H1 (cell line): ENCODE results near the gene ACAD10. TPM values are rescaled to one million over a fixed set of nuclear protein-coding genes. Genes with fewer than 3 reads are reported as not detected.
"Not testable (repeated sequence)": the region's sequence is repeated elsewhere in the genome, so short reads cannot be mapped to it uniquely, and the experiment has no call there.

Experiments used
- CTCF ChIA-PET: fragments of 300-600 bp; sonication (Branson Sonifier 250); formaldehyde crosslinking; loops from one replicate; lab custom pipeline; 2021; ENCODE audit not compliant: partially characterized antibody; lab: Charles Lee
- POLR2A ChIA-PET: fragments of 300-600 bp; sonication (Branson Sonifier 250); formaldehyde crosslinking; loops from one replicate; lab custom pipeline; 2021; ENCODE audit warnings: inconsistent platforms; ENCODE audit not compliant: partially characterized antibody; lab: Charles Lee
- DNase-seq, 2 experiments: peaks; one replicate each; pipeline versions ENCODE4 v3.0.0 to v3.0.0-alpha.2; 2010 to 2022; ENCODE audit warnings: low spot score in 2 of 2, low read depth in 1 of 2, mixed read lengths in 1 of 2
- FAIRE-seq: peaks from 2 replicates; lab custom pipeline; 2011; peaks lifted over from hg19 to GRCh38; lab: Jason Lieb, UNC
- H2AFZ ChIP-seq: 2 replicates; pipeline ENCODE4 v1.8.1; 2012; ENCODE audit warnings: low read length, inconsistent platforms
- H2AK5ac ChIP-seq: 2 replicates; pipeline ENCODE4 v1.6.1; 2013; ENCODE audit warnings: low read depth, low read length
- H2BK120ac ChIP-seq: replicated peaks from 2 replicates; pipeline ENCODE3; 2013; ENCODE audit warnings: low read depth, low read length, inconsistent platforms
- H2BK12ac ChIP-seq: 2 replicates; pipeline ENCODE4 v1.6.1; 2013; ENCODE audit warnings: low read depth, low read length
- H2BK15ac ChIP-seq: 2 replicates; pipeline ENCODE4 v1.6.1; 2013; ENCODE audit warnings: low read length
- H2BK20ac ChIP-seq: 2 replicates; pipeline ENCODE4 v1.6.1; 2013; ENCODE audit warnings: low read length
- H2BK5ac ChIP-seq: 2 replicates; pipeline ENCODE4 v1.6.1; 2013; ENCODE audit warnings: low read depth, low read length
- H3K14ac ChIP-seq: 2 replicates; pipeline ENCODE4 v1.6.1; 2013; ENCODE audit warnings: inconsistent platforms; ENCODE audit not compliant: insufficient read length
- H3K18ac ChIP-seq: 2 replicates; pipeline ENCODE4 v1.6.1; 2013; ENCODE audit warnings: low read length; ENCODE audit errors: extremely low read depth
- H3K23ac ChIP-seq: 2 replicates; pipeline ENCODE4 v1.6.1; 2013; ENCODE audit warnings: inconsistent platforms; ENCODE audit not compliant: insufficient read length
- H3K23me2 ChIP-seq: 2 replicates; pipeline ENCODE4 v1.6.1; 2013; ENCODE audit warnings: low read depth, low read length
- H3K27ac ChIP-seq: 2 replicates; pipeline ENCODE4 v1.6.1; 2011; ENCODE audit warnings: low read depth, low read length, inconsistent platforms
- H3K27me3 ChIP-seq, 4 experiments: replicated peaks in 1 of 4; 1 replicate in 1 of 4; 2 replicates in 3 of 4; pipeline versions ENCODE4 v1.6.1 to v1.8.1; 2011 to 2013; ENCODE audit warnings: low read length in 3 of 4, mild to moderate bottlenecking in 3 of 4, inconsistent platforms in 2 of 4, mixed read lengths in 2 of 4, moderate library complexity in 1 of 4; ENCODE audit not compliant: control insufficient read depth in 3 of 4, insufficient read depth in 3 of 4; ENCODE audit errors: extremely low read depth in 1 of 4
- H3K36me3 ChIP-seq, 4 experiments: 2 replicates each; pipeline versions ENCODE4 v1.6.1 to v1.8.1; 2011 to 2013; ENCODE audit warnings: mild to moderate bottlenecking in 4 of 4, low read length in 3 of 4, moderate library complexity in 2 of 4, control low read depth in 1 of 4, inconsistent platforms in 1 of 4; ENCODE audit not compliant: insufficient read depth in 4 of 4, control insufficient read depth in 2 of 4
- H3K4ac ChIP-seq: replicated peaks from 2 replicates; pipeline ENCODE3; 2013; ENCODE audit warnings: low read length, low read depth, mixed read lengths, inconsistent platforms; ENCODE audit not compliant: insufficient read length
- H3K4me1 ChIP-seq, 4 experiments: replicated peaks in 1 of 4; 1 replicate in 1 of 4; 2 replicates in 3 of 4; pipeline versions ENCODE4 v1.6.1 to v1.8.1; 2011 to 2013; ENCODE audit warnings: low read length in 3 of 4, inconsistent platforms in 2 of 4, mixed read lengths in 1 of 4; ENCODE audit not compliant: insufficient read depth in 4 of 4, control insufficient read depth in 3 of 4
- H3K4me2 ChIP-seq, 2 experiments: 2 replicates each; pipeline versions ENCODE4 v1.6.1 to v1.8.1; 2011 to 2013; ENCODE audit warnings: low read depth in 2 of 2, low read length in 2 of 2, control low read depth in 1 of 2, inconsistent platforms in 1 of 2, mild to moderate bottlenecking in 1 of 2; ENCODE audit not compliant: insufficient read depth in 1 of 2
- H3K4me3 ChIP-seq, 4 experiments: fragments of 200-600, 300-600 bp in 1 of 4; sonication (generic), shearing (Covaris generic), sonication (Bioruptor Twin) in 1 of 4; 2 replicates each; pipeline versions ENCODE4 v1.5.1 to v1.8.1; 2011 to 2016; ENCODE audit warnings: low read length in 4 of 4, low read depth in 3 of 4, control low read depth in 2 of 4, inconsistent platforms in 2 of 4, mild to moderate bottlenecking in 2 of 4, mixed read lengths in 1 of 4, moderate library complexity in 1 of 4; ENCODE audit not compliant: insufficient read depth in 2 of 4; ENCODE audit errors: extremely low read depth in 1 of 4
- H3K56ac ChIP-seq: replicated peaks from 2 replicates; pipeline ENCODE3; 2013; ENCODE audit warnings: low read depth, mild to moderate bottlenecking, mixed read lengths, low read length, inconsistent platforms; ENCODE audit not compliant: insufficient read length
- H3K79me1 ChIP-seq: 2 replicates; pipeline ENCODE4 v1.6.1; 2013; ENCODE audit warnings: low read depth, low read length, control low read depth
- H3K79me2 ChIP-seq, 2 experiments: 2 replicates each; pipeline versions ENCODE4 v1.6.1 to v1.8.1; 2012 to 2013; ENCODE audit warnings: low read length in 2 of 2, mild to moderate bottlenecking in 2 of 2, inconsistent platforms in 1 of 2; ENCODE audit not compliant: insufficient read depth in 2 of 2, control insufficient read depth in 1 of 2
- H3K9ac ChIP-seq, 4 experiments: replicated peaks in 1 of 4; 1 replicate in 1 of 4; 2 replicates in 3 of 4; pipeline versions ENCODE4 v1.6.1 to v1.8.1; 2011 to 2013; ENCODE audit warnings: low read depth in 3 of 4, low read length in 3 of 4, control low read depth in 2 of 4, mild to moderate bottlenecking in 2 of 4, moderate library complexity in 2 of 4, inconsistent platforms in 1 of 4; ENCODE audit errors: extremely low read depth in 1 of 4
- H3K9me3 ChIP-seq, 2 experiments: 2 replicates each; pipeline versions ENCODE4 v1.6.1 to v1.8.1; 2012 to 2013; ENCODE audit warnings: mild to moderate bottlenecking in 2 of 2, moderate library complexity in 2 of 2, control low read depth in 1 of 2, inconsistent platforms in 1 of 2, low read depth in 1 of 2, low read length in 1 of 2, mixed read lengths in 1 of 2; ENCODE audit not compliant: insufficient read depth in 2 of 2
- H4K20me1 ChIP-seq, 2 experiments: replicated peaks in 1 of 2; 2 replicates each; pipeline versions ENCODE3 to v1.8.1; 2011 to 2013; ENCODE audit warnings: inconsistent platforms in 2 of 2, low read length in 2 of 2, mild to moderate bottlenecking in 1 of 2; ENCODE audit not compliant: insufficient read depth in 2 of 2, control insufficient read depth in 1 of 2
- H4K5ac ChIP-seq: 2 replicates; pipeline ENCODE4 v1.6.1; 2013; ENCODE audit warnings: low read length, low read depth, mixed read lengths, inconsistent platforms; ENCODE audit not compliant: insufficient read length
- H4K8ac ChIP-seq: 2 replicates; pipeline ENCODE4 v1.8.0; 2013; ENCODE audit warnings: mild to moderate bottlenecking, moderate library complexity, low read length, inconsistent platforms; ENCODE audit not compliant: insufficient read depth; ENCODE audit errors: extremely low read depth
- H4K91ac ChIP-seq: replicated peaks from 2 replicates; pipeline ENCODE3; 2013; ENCODE audit warnings: low read length, mixed read lengths, inconsistent platforms; ENCODE audit not compliant: insufficient read length
- EZH2 ChIP-seq: fragments of 200-600 bp; sonication (generic); IDR thresholded peaks from 2 replicates; pipeline ENCODE4 v1.7.1; 2012; ENCODE audit warnings: low read depth, mild to moderate bottlenecking, moderate library complexity, low read length, inconsistent platforms; ENCODE audit not compliant: severe bottlenecking
- MAFK ChIP-seq: IDR thresholded peaks from 2 replicates; pipeline ENCODE4 v1.6.1; 2012; ENCODE audit warnings: low read depth, mild to moderate bottlenecking, improper control_type of control experiment, low read length
- NRF1 ChIP-seq: IDR thresholded peaks from 2 replicates; pipeline ENCODE4 v1.6.1; 2011; ENCODE audit warnings: mild to moderate bottlenecking, low read depth, low read length, improper control_type of control experiment
- POLR2A ChIP-seq, 2 experiments: IDR thresholded peaks; 1 replicate in 1 of 2; 2 replicates in 1 of 2; pipeline ENCODE4 v1.6.1; 2011; ENCODE audit warnings: low read depth in 2 of 2, low read length in 2 of 2, mild to moderate bottlenecking in 2 of 2; ENCODE audit errors: control extremely low read depth in 1 of 2
- RXRA ChIP-seq: IDR thresholded peaks from 2 replicates; pipeline ENCODE4 v1.6.1; 2011; ENCODE audit warnings: low read depth, mild to moderate bottlenecking, low read length, moderate library complexity; ENCODE audit not compliant: insufficient read depth
- TAF1 ChIP-seq: IDR thresholded peaks from 2 replicates; pipeline ENCODE4 v1.6.1; 2011; ENCODE audit warnings: mild to moderate bottlenecking, low read depth, low read length
- YY1 ChIP-seq: IDR thresholded peaks from 2 replicates; pipeline ENCODE4 v1.6.1; 2011; ENCODE audit warnings: low read depth, mild to moderate bottlenecking, low read length
- WGBS, 2 experiments: shearing (Covaris generic) in 1 of 2; methylation state at CpG; one replicate each; pipeline versions ENCODE4 v1.1.6 to v1.1.7; 2013 to 2015; ENCODE audit warnings: low lambda C conversion rate in 2 of 2, mixed read lengths in 2 of 2, inconsistent platforms in 1 of 2, low coverage in 1 of 2, missing lambda C conversion rate in 1 of 2; ENCODE audit not compliant: insufficient replicate concordance in 2 of 2, insufficient coverage in 1 of 2, insufficient read length in 1 of 2; ENCODE audit errors: extremely low coverage in 1 of 2, missing lambda C conversion rate in 1 of 2; 5-methylcytosine and 5-hydroxymethylcytosine counted together
- polyA plus RNA-seq, 7 experiments: library from polyadenylated mRNA; depleted of rRNA in 3 of 7; stranded (reverse) in 5 of 7; unstranded in 2 of 7; fragments of >200 nt in 5 of 7; fragments of 200-250 nt in 2 of 7; gene quantifications; 1 replicate in 5 of 7; 2 replicates in 1 of 7; 4 replicates in 1 of 7; pipeline versions ENCODE4 v1.2.1 to v1.2.3, GENCODE V29; 2011 to 2013; ENCODE audit warnings: missing spikeins in 2 of 7, mixed read lengths in 2 of 7
- total RNA-seq: library from RNA; stranded (reverse); fragmentation: NEBNext Ultra II Directional; extraction: Animal tissue kit (Norgen Biotek cat#: 25700); gene quantifications from 2 replicates; pipeline ENCODE4 v1.2.1, GENCODE V29; 2021

ACAD10 gene
- total and polyA plus RNA-seq, 2 of the 8 experiments (the other 6 are each of a cell fraction or from before 2014, with no cell fraction given) = 17.3 to 23.3 TPM

GRCh38 chr12:111650912-111651311 is 34.9 kb upstream of the ACAD10 start (continued):
- TF ChIP-seq YY1 (no peak), POLR2A (IDR thresholded peaks at IDR 0.05; ENCODE audit: control extremely low read depth in 1 of 2, low read depth in 2 of 2, low read length in 2 of 2) (no peak), EZH2 (no peak), RXRA (no peak), TAF1 (no peak), MAFK (no peak), NRF1 (no peak)

- H4K91ac ChIP-seq, H3K4me1 ChIP-seq, H4K20me1 ChIP-seq, H3K56ac ChIP-seq, H3K9me3 ChIP-seq, H3K18ac ChIP-seq, H3K4me3 ChIP-seq, H3K4me2 ChIP-seq, H3K9ac ChIP-seq, H3K14ac ChIP-seq, H2BK5ac ChIP-seq, H4K8ac ChIP-seq, POLR2A ChIA-PET, H3K23ac ChIP-seq, H2AFZ ChIP-seq, DNase-seq, H2AK5ac ChIP-seq, H2BK120ac ChIP-seq, H3K23me2 ChIP-seq, H3K27ac ChIP-seq, H3K4ac ChIP-seq, H4K5ac ChIP-seq, H3K79me1 ChIP-seq, H2BK20ac ChIP-seq, H2BK12ac ChIP-seq, FAIRE-seq, H3K79me2 ChIP-seq, H3K27me3 ChIP-seq, H2BK15ac ChIP-seq: not testable (repeated sequence)
- CTCF ChIA-PET = interaction anchor here (1.4 kb wide), 1 partner anchor 9 kb away, joined by 4 read pairs; no protein-coding TSS in a partner anchor
- H3K36me3 ChIP-seq = peaks cover 7 to 47% (median 34%) of the 10 kb centered on the region in 4 experiments; a peak in 6 of 8 replicates
- WGBS, 2 experiments = 92% methylated on average over 9 of the region's 9 CpGs; no CpG with 5 or more reads in 1 of the 2 experiments
Measured at GRCh38 chr12:111652530-111652929, 33.3 kb upstream of the ACAD10 start.
